Sigmoid colon (tissue), 4 donors: ENCODE measurements around the gene CDKAL1.

ENCODE experiments used
- EP300 ChIP-seq, 4 donors: sonication (generic); formaldehyde crosslinking; IDR thresholded peaks; one replicate each; pipeline ENCODE4 v1.6.1; 2017; ENCODE audit warnings: antibody characterized with exemption in 4 of 4
- POLR2A ChIP-seq, 2 donors: fragments of 450-650 bp; IDR thresholded peaks; one replicate each; pipeline ENCODE4 v1.6.1; 2016; ENCODE audit warnings: antibody characterized with exemption in 2 of 2, mild to moderate bottlenecking in 2 of 2, moderate library complexity in 2 of 2
- POLR2AphosphoS5 ChIP-seq, 4 donors: sonication (generic); formaldehyde crosslinking; IDR thresholded peaks; one replicate each; pipeline ENCODE4 v1.6.1; 2017; ENCODE audit warnings: antibody characterized with exemption in 4 of 4
- TF ChIP-seq, protein P1 (sequence below), 4 experiments: fragments of 450-650 bp in 3 of 4; fragments of 200-600 bp in 1 of 4; IDR thresholded peaks; one replicate each; pipeline ENCODE4 v1.5.1; 2016 to 2019; ENCODE audit warnings: antibody characterized with exemption in 4 of 4, mild to moderate bottlenecking in 3 of 4, moderate library complexity in 2 of 4

DNA sequence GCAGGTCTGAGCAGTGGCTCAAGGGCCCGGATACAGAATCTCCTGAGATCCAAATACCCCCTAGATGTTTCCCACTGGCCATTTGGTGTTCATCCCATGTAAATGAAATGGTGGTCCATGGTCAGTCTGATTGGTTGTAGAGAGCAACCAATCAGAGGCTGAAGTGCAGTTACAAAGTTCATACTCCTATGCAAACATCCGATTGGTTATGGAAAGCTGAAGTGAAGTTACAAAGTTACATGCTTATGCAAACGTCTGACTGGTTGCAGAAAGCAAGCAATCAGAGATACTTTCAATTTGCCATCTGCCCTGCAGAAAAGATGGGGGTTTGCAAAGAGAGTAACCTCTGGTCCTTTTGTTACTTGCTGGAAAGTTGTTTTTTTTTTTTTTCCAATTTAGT is 313.6 kb downstream of the CDKAL1 start:
- TF ChIP-seq, protein P1, sequence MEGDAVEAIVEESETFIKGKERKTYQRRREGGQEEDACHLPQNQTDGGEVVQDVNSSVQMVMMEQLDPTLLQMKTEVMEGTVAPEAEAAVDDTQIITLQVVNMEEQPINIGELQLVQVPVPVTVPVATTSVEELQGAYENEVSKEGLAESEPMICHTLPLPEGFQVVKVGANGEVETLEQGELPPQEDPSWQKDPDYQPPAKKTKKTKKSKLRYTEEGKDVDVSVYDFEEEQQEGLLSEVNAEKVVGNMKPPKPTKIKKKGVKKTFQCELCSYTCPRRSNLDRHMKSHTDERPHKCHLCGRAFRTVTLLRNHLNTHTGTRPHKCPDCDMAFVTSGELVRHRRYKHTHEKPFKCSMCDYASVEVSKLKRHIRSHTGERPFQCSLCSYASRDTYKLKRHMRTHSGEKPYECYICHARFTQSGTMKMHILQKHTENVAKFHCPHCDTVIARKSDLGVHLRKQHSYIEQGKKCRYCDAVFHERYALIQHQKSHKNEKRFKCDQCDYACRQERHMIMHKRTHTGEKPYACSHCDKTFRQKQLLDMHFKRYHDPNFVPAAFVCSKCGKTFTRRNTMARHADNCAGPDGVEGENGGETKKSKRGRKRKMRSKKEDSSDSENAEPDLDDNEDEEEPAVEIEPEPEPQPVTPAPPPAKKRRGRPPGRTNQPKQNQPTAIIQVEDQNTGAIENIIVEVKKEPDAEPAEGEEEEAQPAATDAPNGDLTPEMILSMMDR (IDR thresholded peaks at IDR 0.05), result no peak
- TF ChIP-seq POLR2A (IDR thresholded peaks at IDR 0.05) (no peak), POLR2AphosphoS5 (IDR thresholded peaks at IDR 0.05) (no peak), EP300 (IDR thresholded peaks at IDR 0.05) (no peak)
